ENCODE measurements around the gene CNR2.

CNR2 gene

GRCh38 chr1:23899070-23899469 is 14.1 kb downstream of the CNR2 start:
- H3K4me3 ChIP-seq (ENCODE audit: low read depth, low read length): no peak overlapping the region
- DNase-seq (ENCODE audit: low read depth): no peak
- TF ChIP-seq CTCF (IDR thresholded peaks at IDR 0.05; ENCODE audit: control insufficient read depth, extremely low read depth, insufficient read depth): no peak

- H3K4me3 ChIP-seq (ENCODE audit: low read depth, low read length): no peak overlapping the region
- DNase-seq (ENCODE audit: low read depth): no peak
These were observed 16.1 kb downstream of the CNR2 start for GRCh38 chr1:23897083-23897482.

GRCh38 chr1:23896491-23896890 is 16.7 kb downstream of the CNR2 start:
- TF ChIP-seq CTCF (IDR thresholded peaks at IDR 0.05; ENCODE audit: control insufficient read depth, extremely low read depth, insufficient read depth): no peak
- H3K4me3 ChIP-seq (ENCODE audit: low read depth, low read length): no peak overlapping the region
- DNase-seq (ENCODE audit: low read depth): no peak

More at GRCh38 chr1:23897083-23897482, 16.1 kb downstream of the CNR2 start:
- TF ChIP-seq CTCF (IDR thresholded peaks at IDR 0.05; ENCODE audit: control insufficient read depth, extremely low read depth, insufficient read depth): no peak

GRCh38 chr1:23895993-23896392 is 17.2 kb downstream of the CNR2 start:
- no peak for DNase-seq (ENCODE audit: low read depth)
- H3K4me3 ChIP-seq (ENCODE audit: low read depth, low read length): no peak overlapping the region
- no peak for TF ChIP-seq CTCF (IDR thresholded peaks at IDR 0.05; ENCODE audit: control insufficient read depth, extremely low read depth, insufficient read depth)

- no peak for TF ChIP-seq CTCF (IDR thresholded peaks at IDR 0.05; ENCODE audit: control insufficient read depth, extremely low read depth, insufficient read depth)
- no peak for DNase-seq (ENCODE audit: low read depth)
- H3K4me3 ChIP-seq (ENCODE audit: low read depth, low read length): no peak overlapping the region
These were observed 18.1 kb downstream of the CNR2 start for GRCh38 chr1:23895082-23895481.

GRCh38 chr1:23889074-23889473 is 24.1 kb downstream of the CNR2 start:
- no peak overlapping the region for H3K4me3 ChIP-seq (ENCODE audit: low read depth, low read length)
- no peak for TF ChIP-seq CTCF (IDR thresholded peaks at IDR 0.05; ENCODE audit: control insufficient read depth, extremely low read depth, insufficient read depth)
- no peak for DNase-seq (ENCODE audit: low read depth)

GRCh38 chr1:23885222-23885621 is 27.9 kb downstream of the CNR2 start:
- no peak for TF ChIP-seq CTCF (IDR thresholded peaks at IDR 0.05; ENCODE audit: control insufficient read depth, extremely low read depth, insufficient read depth)
- H3K4me3 ChIP-seq (ENCODE audit: low read depth, low read length): no peak overlapping the region
- no peak for DNase-seq (ENCODE audit: low read depth)

Measured in LNCaP clone FGC (cell line).